ENCODE results near the gene ADAMTS17. TPM values are rescaled to one million over a fixed set of nuclear protein-coding genes. Genes with fewer than 3 reads are reported as not detected.

The ADAMTS17 gene
- total and polyA plus RNA-seq, 9 of the 15 experiments (the other 6 are each of a cell fraction or from before 2014, with no cell fraction given), result 0.01 to 0.14 (median 0.07) TPM; not detected in 6

DNA sequence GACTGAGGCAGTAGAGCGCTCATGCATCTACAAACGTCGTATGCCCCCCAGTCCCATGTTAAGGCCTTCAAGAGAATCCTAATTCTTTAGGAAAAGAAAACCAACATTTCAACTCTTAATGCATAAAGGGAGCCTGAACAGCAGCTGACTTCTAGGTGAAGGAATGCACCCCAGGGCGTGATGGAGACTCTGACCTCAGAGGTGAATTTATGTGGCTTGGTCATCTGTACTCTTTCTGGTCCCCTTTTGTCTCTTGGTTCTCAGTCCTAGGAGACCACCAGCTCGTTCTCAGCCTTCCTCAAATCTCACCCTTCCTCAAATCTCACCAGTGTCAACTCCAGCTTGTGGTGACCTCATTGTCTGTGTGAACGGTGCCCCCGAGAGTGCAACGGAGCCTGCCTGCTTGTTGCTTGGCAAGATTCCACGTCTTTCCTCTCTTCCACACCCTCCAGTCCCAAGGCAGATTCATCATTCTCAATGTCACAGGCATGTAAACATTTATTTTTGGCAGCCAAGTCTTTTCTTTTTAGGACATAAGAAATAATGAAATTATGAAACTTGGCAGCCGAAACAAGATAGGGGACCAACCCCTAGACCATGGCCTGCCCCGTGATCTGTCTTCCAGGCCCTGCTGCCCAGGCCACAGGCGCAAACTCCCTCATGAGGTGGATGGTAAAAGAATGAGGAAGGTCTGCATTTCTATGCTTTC lies 166.2 kb downstream of the ADAMTS17 start:
- H3K4me1 ChIP-seq (replicated peaks in 1 of 2; ENCODE audit: control insufficient read depth in 2 of 2, insufficient read depth in 2 of 2, low read length in 2 of 2), result no peaks in the 10 kb centered on the region
- no peak for FAIRE-seq
- ChIA-PET CTCF (ENCODE audit: low intra/inter-chr PET ratio) (no interaction called here), POLR2A (no interaction called here)
- H3K9me1 ChIP-seq (ENCODE audit: control insufficient read depth, insufficient read depth, low read length), result no peaks in the 10 kb centered on the region
- no peaks in the 10 kb centered on the region for H3K9me3 ChIP-seq (replicated peaks; ENCODE audit: control insufficient read depth, insufficient read depth, low read depth, low read length)
- TF ChIP-seq, protein P1, sequence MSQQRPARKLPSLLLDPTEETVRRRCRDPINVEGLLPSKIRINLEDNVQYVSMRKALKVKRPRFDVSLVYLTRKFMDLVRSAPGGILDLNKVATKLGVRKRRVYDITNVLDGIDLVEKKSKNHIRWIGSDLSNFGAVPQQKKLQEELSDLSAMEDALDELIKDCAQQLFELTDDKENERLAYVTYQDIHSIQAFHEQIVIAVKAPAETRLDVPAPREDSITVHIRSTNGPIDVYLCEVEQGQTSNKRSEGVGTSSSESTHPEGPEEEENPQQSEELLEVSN (IDR thresholded peaks at IDR 0.05; ENCODE audit: borderline replicate concordance in 1 of 2, extremely low read depth in 1 of 2, insufficient read depth in 1 of 2, insufficient read length in 1 of 2, low read depth in 1 of 2, low read length in 1 of 2, poor library complexity in 1 of 2, severe bottlenecking in 1 of 2), result no peak
- TF ChIP-seq YBX1 (IDR thresholded peaks at IDR 0.05) (no peak), ZNF133 (CRISPR knock-in tag; IDR thresholded peaks at IDR 0.05) (no peak), CBX3 (IDR thresholded peaks at IDR 0.05; ENCODE audit: borderline replicate concordance in 1 of 2, low read length in 2 of 2) (no peak), SREBF2 (CRISPR knock-in tag; IDR thresholded peaks at IDR 0.05) (no peak), POLR3A (IDR thresholded peaks at IDR 0.05; ENCODE audit: borderline replicate concordance, extremely low read depth, insufficient read depth, insufficient read length) (no peak)
- TF ChIP-seq, protein P2, sequence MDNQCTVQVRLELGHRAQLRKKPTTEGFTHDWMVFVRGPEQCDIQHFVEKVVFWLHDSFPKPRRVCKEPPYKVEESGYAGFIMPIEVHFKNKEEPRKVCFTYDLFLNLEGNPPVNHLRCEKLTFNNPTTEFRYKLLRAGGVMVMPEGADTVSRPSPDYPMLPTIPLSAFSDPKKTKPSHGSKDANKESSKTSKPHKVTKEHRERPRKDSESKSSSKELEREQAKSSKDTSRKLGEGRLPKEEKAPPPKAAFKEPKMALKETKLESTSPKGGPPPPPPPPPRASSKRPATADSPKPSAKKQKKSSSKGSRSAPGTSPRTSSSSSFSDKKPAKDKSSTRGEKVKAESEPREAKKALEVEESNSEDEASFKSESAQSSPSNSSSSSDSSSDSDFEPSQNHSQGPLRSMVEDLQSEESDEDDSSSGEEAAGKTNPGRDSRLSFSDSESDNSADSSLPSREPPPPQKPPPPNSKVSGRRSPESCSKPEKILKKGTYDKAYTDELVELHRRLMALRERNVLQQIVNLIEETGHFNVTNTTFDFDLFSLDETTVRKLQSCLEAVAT (IDR thresholded peaks at IDR 0.05), result no peak
- TF ChIP-seq, protein P3, sequence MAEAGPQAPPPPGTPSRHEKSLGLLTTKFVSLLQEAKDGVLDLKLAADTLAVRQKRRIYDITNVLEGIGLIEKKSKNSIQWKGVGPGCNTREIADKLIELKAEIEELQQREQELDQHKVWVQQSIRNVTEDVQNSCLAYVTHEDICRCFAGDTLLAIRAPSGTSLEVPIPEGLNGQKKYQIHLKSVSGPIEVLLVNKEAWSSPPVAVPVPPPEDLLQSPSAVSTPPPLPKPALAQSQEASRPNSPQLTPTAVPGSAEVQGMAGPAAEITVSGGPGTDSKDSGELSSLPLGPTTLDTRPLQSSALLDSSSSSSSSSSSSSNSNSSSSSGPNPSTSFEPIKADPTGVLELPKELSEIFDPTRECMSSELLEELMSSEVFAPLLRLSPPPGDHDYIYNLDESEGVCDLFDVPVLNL (CRISPR knock-in tag; IDR thresholded peaks at IDR 0.05; ENCODE audit: low read depth), result no peak
- TF ChIP-seq, protein P4, sequence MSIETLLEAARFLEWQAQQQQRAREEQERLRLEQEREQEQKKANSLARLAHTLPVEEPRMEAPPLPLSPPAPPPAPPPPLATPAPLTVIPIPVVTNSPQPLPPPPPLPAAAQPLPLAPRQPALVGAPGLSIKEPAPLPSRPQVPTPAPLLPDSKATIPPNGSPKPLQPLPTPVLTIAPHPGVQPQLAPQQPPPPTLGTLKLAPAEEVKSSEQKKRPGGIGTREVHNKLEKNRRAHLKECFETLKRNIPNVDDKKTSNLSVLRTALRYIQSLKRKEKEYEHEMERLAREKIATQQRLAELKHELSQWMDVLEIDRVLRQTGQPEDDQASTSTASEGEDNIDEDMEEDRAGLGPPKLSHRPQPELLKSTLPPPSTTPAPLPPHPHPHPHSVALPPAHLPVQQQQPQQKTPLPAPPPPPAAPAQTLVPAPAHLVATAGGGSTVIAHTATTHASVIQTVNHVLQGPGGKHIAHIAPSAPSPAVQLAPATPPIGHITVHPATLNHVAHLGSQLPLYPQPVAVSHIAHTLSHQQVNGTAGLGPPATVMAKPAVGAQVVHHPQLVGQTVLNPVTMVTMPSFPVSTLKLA (conservative IDR thresholded peaks at IDR 0.05), result no peak
- no peak for DNase-seq (ENCODE audit: extremely low read depth in 1 of 4, low spot score in 3 of 4)
- H2AFZ ChIP-seq (ENCODE audit: low read depth, low read length), result no peak overlapping the region
- in situ Hi-C loops (cut with MboI), result no loop called here
- H4K20me1 ChIP-seq (replicated peaks; ENCODE audit: control insufficient read depth, insufficient read depth, low read length), result no peaks in the 10 kb centered on the region
- no peaks in the 10 kb centered on the region for H3K27me3 ChIP-seq (ENCODE audit: control insufficient read depth in 2 of 2, insufficient read depth in 2 of 2, low read length in 2 of 2)
- H3K9ac ChIP-seq (ENCODE audit: insufficient read depth in 1 of 2, low read depth in 2 of 2, low read length in 2 of 2), result no peak overlapping the region
- H3K36me3 ChIP-seq (ENCODE audit: control insufficient read depth, insufficient read depth, low read length), result no peaks in the 10 kb centered on the region
- no TSS peak for BruUV-seq (replicated peaks)
- WGBS (ENCODE audit: insufficient coverage, low coverage, missing lambda C conversion rate), result 0% methylated on average over 12 of the region's 12 CpGs
- no peak overlapping the region for H3K27ac ChIP-seq (ENCODE audit: extremely low read depth, low read depth, low read length)
- ATAC-seq, result no peak
- intact Hi-C loops (cut with micrococcal nuclease), result no loop called here
- H3K4me3 ChIP-seq, result no peak overlapping the region
- H3K4me2 ChIP-seq (ENCODE audit: insufficient read depth, low read length), result no peak overlapping the region
- no peaks in the 10 kb centered on the region for H3K79me2 ChIP-seq (ENCODE audit: control insufficient read depth, insufficient read depth, low read length)
